RKO (cell line): ENCODE measurements around the gene COQ6.
"Not testable (repeated sequence)": the region's sequence is repeated elsewhere in the genome, so short reads cannot be mapped to it uniquely, and the experiment has no call there.

Experiments
- DNase-seq: peaks from one replicate; pipeline ENCODE4 v3.0.0-alpha.2; 2016; ENCODE audit warnings: low spot score

The COQ6 gene

DNA sequence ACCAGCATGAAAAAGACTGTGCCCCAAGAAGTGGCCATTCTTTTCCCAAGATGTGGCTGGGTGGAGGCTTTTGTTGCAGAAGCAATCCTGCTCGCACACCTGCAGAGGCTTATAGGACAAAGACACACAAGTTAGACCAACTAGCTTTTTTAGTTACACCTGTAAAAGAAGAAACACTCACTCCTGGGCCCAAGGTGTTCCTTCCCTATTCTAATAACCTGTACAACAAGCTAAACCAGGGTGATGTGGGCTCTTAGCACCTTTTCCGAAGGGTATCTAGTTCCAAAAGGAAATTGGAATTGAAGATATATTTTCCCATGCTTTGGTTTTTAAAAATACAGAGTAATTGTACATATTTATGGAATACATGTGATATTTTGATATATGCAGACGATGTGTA lies 38.0 kb downstream of the COQ6 start:
- no peak for DNase-seq

DNA sequence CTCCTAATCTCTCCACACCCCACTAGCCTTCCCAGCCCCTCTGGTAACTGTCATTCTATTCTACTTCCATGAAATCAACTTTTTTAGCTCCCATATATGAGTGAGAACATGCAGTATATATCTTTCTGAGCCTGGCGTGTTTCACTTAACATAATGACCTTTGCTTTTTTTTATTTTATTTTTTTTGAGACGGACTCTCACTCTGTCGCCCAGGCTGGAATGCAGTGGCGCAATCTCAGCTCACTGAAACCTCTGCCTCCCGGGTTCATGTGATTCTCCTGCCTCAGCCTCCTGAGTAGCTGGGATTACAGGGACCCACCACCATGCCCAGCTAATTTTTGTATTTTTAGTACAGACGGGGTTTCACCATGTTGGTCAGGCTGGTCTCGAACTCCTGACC lies 38.6 kb downstream of the COQ6 start:
- DNase-seq = not testable (repeated sequence)

DNA sequence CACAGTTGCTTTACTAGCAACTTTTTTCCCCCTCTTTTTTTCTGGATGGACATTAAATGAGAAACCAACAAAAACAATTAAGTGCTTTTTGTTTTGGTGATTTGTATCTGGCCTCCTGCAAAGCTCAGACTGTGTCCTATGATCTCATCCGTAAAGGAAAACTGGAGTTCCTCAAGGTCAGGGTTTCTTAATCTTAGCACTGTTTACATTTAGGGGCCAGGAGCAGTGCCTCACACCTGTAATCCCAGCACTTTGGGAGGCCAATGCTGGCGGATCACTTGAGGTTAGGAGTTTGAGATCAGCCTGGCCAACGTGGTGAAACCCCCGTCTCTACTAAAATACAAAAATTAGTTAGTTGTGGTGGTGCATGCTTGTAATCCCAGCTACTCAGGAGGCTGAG lies 41.0 kb downstream of the COQ6 start:
- no peak for DNase-seq

DNA sequence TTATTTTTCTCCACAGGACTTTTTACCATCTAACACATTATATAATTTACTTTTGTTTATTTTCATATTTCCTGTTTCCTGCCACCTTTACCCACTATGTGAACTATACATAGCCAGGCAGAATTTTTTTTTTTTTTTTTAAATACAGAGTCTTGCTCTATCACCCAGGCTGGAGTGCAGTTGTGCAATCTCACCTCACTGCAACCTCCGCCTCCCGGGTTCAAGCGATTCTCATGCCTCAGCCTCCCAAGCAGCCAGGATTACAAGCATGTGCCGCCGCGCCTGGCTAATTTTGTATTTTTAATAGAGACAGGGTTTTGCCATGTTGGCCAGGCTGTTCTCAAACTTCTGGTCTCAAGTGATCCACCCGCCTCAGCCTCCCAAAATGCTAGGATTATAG lies 44.8 kb downstream of the COQ6 start:
- not testable (repeated sequence) for DNase-seq

DNA sequence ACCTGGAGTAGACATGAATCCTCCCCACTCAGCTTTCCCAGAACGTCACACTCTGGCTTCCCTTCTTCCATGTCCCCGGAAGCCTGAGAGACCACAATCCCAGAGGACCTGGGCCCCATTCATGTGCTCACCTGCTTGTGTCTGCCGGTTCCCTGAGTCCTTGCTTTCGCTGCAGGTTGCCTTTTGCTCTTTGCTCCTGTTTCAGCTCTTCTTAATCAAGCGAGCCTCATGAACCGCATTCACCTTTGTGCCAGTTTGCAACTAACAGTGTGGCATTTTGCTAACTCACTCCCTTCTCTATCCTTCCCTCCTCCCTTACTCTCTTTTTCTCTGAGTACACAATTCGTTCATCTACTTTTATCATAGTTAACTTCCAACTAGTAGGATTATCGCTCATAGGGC lies 45.9 kb downstream of the COQ6 start:
- no peak for DNase-seq

DNA sequence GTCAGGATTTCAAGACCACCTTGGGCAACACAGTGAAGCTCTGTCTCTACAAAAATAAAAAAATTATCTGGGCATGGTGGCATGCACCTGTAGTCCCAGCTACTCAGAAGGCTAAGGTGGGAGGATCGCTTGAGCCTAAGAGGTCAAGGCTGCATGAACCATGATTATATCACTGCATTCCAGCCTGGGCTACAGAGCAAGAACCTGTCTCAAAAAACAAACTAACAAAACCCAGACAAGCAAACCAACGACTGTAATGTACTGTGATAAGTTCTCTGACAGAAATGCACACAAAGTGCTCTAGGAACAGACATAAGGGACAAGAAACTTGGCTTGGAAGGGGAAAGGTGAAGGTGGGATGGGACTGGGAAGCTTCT lies 46.6 kb downstream of the COQ6 start:
- no peak for DNase-seq

DNA sequence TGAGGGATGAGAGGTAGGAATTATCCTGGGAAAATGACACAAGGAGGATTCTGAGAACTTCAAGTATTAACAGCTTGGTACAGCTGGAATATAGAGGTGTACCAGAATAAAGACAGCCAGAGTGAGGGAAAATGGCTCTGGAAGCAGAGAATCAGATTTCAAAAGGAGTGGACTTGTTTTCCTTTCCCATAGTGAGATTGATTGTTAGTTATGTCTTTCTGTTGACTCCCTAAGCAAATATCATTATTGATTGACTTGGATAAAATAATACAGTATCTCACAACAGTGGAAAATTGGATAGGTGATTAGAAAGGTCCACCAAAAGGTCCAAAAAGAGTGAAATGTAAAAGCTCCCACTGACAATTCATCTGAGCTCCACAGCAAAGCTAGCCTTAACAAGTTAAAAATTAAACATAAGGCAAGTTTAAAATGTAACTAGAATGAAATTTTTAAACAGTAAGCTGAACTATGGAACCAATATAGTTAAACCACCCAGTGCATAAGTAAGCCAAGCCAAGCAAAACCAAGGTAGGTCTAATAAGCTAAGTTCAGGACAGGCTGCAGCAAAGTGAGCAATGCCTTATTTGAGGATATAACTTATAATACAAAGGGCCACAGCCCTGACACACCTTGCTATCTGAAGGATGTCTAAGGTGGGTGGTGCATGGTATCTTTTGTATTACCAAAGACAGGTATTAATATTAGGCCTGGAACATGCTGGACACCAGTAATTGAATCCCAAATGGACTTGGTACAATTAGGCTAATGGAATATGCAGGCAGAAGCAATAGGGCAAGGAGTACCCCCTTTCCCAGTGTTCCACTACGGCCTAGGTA lies 47.2 kb downstream of the COQ6 start:
- DNase-seq = no peak

DNA sequence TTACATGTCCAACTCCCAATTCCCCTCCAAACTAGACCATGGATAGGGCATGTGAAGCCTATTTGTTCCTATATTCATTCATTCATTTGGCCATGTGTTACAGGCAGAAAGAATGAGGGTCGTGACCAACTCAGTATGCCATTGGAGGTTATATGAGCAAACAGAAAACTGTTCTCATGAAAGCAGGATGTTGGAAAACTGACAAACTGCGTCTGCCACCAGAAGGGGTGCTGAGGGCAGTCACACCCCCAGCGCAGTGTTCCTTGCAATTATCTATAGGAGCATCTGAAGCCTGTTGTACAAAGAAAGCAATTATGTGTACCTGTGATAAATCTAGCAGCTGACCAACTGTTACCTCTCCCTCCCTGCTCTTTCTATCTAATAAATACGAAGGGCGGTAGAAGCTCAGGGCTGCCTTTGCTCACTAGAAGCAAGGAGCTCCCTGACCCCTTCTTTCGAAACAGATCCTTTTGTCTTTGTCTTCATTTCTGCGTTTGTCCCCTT lies 47.9 kb downstream of the COQ6 start:
- no peak for DNase-seq

DNA sequence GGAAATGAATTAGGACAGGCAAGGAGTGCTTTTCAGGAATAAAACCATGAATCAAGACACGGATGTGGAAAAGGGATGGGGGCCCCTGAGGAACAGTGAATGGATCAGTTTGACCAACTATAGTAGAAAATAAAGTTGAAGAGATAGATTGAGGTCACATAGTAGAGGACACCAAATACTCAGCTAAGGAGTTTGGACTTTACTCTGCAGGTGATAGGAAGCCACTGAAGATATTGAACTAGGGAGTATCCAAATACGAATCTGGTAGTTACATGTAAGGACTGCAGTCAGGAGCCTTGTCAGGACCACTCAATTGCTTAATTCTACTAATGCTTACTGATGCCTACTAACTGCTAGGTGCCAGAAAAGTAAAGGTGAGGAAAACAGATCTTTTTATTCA lies 48.6 kb downstream of the COQ6 start:
- no peak for DNase-seq

DNA sequence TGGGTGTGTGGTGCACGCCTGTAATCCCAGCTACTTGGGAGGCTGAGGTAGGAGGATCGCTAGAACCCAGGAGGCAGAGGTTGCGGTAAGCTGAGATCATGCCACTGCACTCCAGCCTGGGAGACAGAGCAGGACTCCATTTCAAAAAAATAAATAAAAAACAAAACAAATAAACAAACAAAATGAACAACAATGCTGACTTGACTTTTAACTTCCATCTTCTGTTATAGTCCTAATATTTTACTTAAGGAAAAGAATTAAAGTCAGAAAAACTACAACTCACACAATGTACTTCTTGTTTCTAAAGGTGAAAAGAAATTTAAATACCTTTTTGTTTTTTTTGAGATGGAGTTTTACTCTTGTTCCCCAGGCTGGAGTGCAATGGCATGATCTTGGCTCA lies 55.6 kb downstream of the COQ6 start:
- DNase-seq = not testable (repeated sequence)

DNA sequence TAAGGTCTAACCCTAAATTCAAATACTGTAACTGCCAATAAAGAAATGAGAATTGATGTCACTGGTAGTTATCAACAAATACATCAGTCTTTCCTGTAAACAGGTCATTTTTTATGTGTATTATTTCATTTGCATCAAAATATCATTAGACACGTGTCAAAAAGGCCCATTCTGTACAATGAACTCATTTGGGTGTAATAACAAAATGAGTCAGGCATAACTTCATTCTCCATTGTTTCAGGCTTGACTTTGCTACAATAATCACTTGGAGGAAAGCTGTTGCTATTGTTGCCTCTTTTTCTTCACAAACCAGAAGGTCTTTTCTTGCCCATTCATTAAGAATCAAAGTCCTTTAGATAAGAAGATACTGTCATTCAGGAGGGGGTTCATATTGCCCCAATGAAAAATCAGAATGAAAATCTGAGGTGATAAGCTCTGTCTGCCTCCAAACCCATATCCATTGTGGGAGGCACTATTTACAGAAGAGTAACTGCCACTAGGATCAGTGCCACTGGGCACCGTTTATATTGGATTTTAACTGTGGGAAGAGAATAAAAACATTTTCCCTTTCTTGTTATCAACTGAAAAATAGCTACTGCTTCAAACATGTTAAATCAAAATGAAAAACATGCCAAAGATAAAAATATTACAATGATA lies 58.9 kb downstream of the COQ6 start:
- DNase-seq = no peak
